Caco-2 (cell line): ENCODE data around the gene TLE3. TPM values are rescaled to one million over a fixed set of nuclear protein-coding genes. Genes with fewer than 3 reads are reported as not detected.

Experiments
- BruUV-seq: library from RNA; stranded (reverse); fragments of 400-500 nt; replicated peaks from 2 replicates; lab custom pipeline; 2021; lab: Mats Ljungman, UMichigan
- CTCF ChIA-PET: fragments of 300-600 bp; sonication (Branson Sonifier 250); formaldehyde crosslinking; loops from one replicate; lab custom pipeline; 2022; ENCODE audit warnings: antibody characterized with exemption; lab: Charles Lee
- POLR2A ChIA-PET: fragments of 300-600 bp; sonication (Branson Sonifier 250); formaldehyde crosslinking; loops from one replicate; lab custom pipeline; 2022; ENCODE audit warnings: antibody characterized with exemption; lab: Charles Lee
- DNase-seq, 2 experiments: peaks; one replicate each; pipeline versions ENCODE4 v3.0.0 to v3.0.0-alpha.2; 2020 to 2022
- H3K27me3 ChIP-seq: replicated peaks from 2 replicates; pipeline ENCODE4 v1.6.0; 2011; ENCODE audit warnings: low read length; ENCODE audit not compliant: control insufficient read depth, insufficient read depth
- H3K36me3 ChIP-seq: 2 replicates; pipeline ENCODE4 v1.5.1; 2011; ENCODE audit warnings: low read length; ENCODE audit not compliant: control insufficient read depth, insufficient read depth
- H3K4me1 ChIP-seq: fragments of 250-450 bp; sonication (Bioruptor Pico); 2 replicates; pipeline ENCODE4 v1.5.1; 2020; ENCODE audit warnings: mild to moderate bottlenecking
- H3K4me3 ChIP-seq: 2 replicates; pipeline ENCODE4 v1.5.1; 2011; ENCODE audit warnings: low read depth, mild to moderate bottlenecking, control low read depth, low read length
- H3K9me3 ChIP-seq: fragments of 250-450 bp; sonication (Bioruptor Pico); 2 replicates; pipeline ENCODE4 v1.5.1; 2020; ENCODE audit warnings: mild to moderate bottlenecking, moderate library complexity
- H3K27ac Mint-ChIP-seq: one replicate; pipeline ENCODE4 v1.8.0; 2022; ENCODE audit warnings: mixed read lengths; ENCODE audit not compliant: unreplicated experiment
- H3K27me3 Mint-ChIP-seq: one replicate; pipeline ENCODE4 v1.8.0; 2022; ENCODE audit warnings: mixed read lengths; ENCODE audit not compliant: insufficient read depth, unreplicated experiment
- H3K36me3 Mint-ChIP-seq: one replicate; pipeline ENCODE4 v1.8.0; 2022; ENCODE audit warnings: mild to moderate bottlenecking, mixed read lengths; ENCODE audit not compliant: insufficient read depth, unreplicated experiment
- H3K4me1 Mint-ChIP-seq: one replicate; pipeline ENCODE4 v1.8.0; 2022; ENCODE audit warnings: low read depth, mixed read lengths; ENCODE audit not compliant: unreplicated experiment
- H3K4me3 Mint-ChIP-seq: one replicate; pipeline ENCODE4 v1.8.0; 2022; ENCODE audit warnings: mild to moderate bottlenecking, moderate library complexity, mixed read lengths; ENCODE audit not compliant: unreplicated experiment
- H3K9me3 Mint-ChIP-seq: one replicate; pipeline ENCODE4 v1.8.0; 2022; ENCODE audit warnings: mixed read lengths; ENCODE audit not compliant: unreplicated experiment
- CTCF ChIP-seq, 2 experiments: fragments of 200-600 bp in 1 of 2; IDR thresholded peaks; 1 replicate in 1 of 2; 2 replicates in 1 of 2; pipeline versions ENCODE4 v1.5.1 to v1.8.0; 2011 to 2022; ENCODE audit warnings: antibody characterized with exemption in 1 of 2, control low read depth in 1 of 2, inconsistent platforms in 1 of 2, low read depth in 1 of 2, low read length in 1 of 2, mild to moderate bottlenecking in 1 of 2, moderate library complexity in 1 of 2; ENCODE audit not compliant: insufficient read depth in 1 of 2, severe bottlenecking in 1 of 2, unreplicated experiment in 1 of 2
- intact Hi-C: fragments of 100-400 bp; cut with micrococcal nuclease; formaldehyde crosslinking; loops from one replicate; pipeline ENCODE4 v1.10.0; 2022; ENCODE audit not compliant: unreplicated experiment
- total RNA-seq: library from RNA; stranded (reverse); gene quantifications from 2 replicates; pipeline ENCODE4 v1.2.3, GENCODE V29; 2022

TLE3 gene
- total RNA-seq, 1 experiment from 2014 or later = 105 TPM

GRCh38 chr15:70099967-70100473 is 2.3 kb upstream of the TLE3 start:
- Histone ChIP-seq H3K36me3 (no peaks in the 10 kb centered on the region), H3K27me3 (no peaks in the 10 kb centered on the region), H3K4me1 (peaks cover 16% of the 10 kb centered on the region), H3K4me3 (peak overlapping the region; percentile 48), H3K9me3 (no peaks in the 10 kb centered on the region)
- Mint-ChIP-seq H3K36me3 (peaks cover 41% of the 10 kb centered on the region), H3K9me3 (no peaks in the 10 kb centered on the region), H3K4me1 (no peaks in the 10 kb centered on the region), H3K4me3 (peak overlapping the region; percentile 98), H3K27me3 (no peaks in the 10 kb centered on the region), H3K27ac (peak overlapping the region; percentile 99)
- POLR2A ChIA-PET = interaction anchor here (0.6 to 1.7 kb wide), 8 partner anchors 11 to 553 kb away, joined by 3 to 14 read pairs (median 7); no protein-coding TSS in a partner anchor
- no TSS peak for BruUV-seq
- intact Hi-C loops = loop anchor here (1.0 to 10.0 kb wide), 8 partner anchors 40 to 633 kb away; no protein-coding TSS in a partner anchor
- DNase-seq = no peak
- no peak for TF ChIP-seq CTCF (IDR thresholded peaks at IDR 0.05; ENCODE audit: insufficient read depth in 1 of 2, low read depth in 1 of 2, low read length in 1 of 2, severe bottlenecking in 1 of 2, unreplicated experiment in 1 of 2)
- CTCF ChIA-PET = interaction anchor here (0.7 to 3.0 kb wide), 9 partner anchors 12 to 485 kb away, joined by 3 to 20 read pairs (median 4); no protein-coding TSS in a partner anchor

GRCh38 chr15:70099167-70099966 is 1.6 kb upstream of the TLE3 start:
- BruUV-seq = no TSS peak
- TF ChIP-seq CTCF (IDR thresholded peaks at IDR 0.05; ENCODE audit: insufficient read depth in 1 of 2, low read depth in 1 of 2, low read length in 1 of 2, severe bottlenecking in 1 of 2, unreplicated experiment in 1 of 2) = no peak
- Histone ChIP-seq H3K27me3 (no peaks in the 10 kb centered on the region), H3K4me3 (peak overlapping the region; percentile 70), H3K9me3 (no peaks in the 10 kb centered on the region), H3K36me3 (no peaks in the 10 kb centered on the region), H3K4me1 (peaks cover 22% of the 10 kb centered on the region)
- ChIA-PET POLR2A (interaction anchor here (0.6 to 1.7 kb wide), 10 partner anchors 12 to 554 kb away, joined by 3 to 14 read pairs (median 6); no protein-coding TSS in a partner anchor), CTCF (interaction anchor here (0.7 to 3.0 kb wide), 10 partner anchors 12 to 486 kb away, joined by 3 to 20 read pairs (median 4); no protein-coding TSS in a partner anchor)
- Mint-ChIP-seq H3K27ac (peak overlapping the region; percentile 99), H3K4me3 (peak overlapping the region; percentile 98), H3K4me1 (peaks cover 4% of the 10 kb centered on the region), H3K9me3 (no peaks in the 10 kb centered on the region), H3K27me3 (no peaks in the 10 kb centered on the region), H3K36me3 (peaks cover 48% of the 10 kb centered on the region)
- intact Hi-C loops = loop anchor here (1.0 to 10.0 kb wide), 7 partner anchors 41 to 632 kb away; no protein-coding TSS in a partner anchor
- DNase-seq = peak; percentile 100
